ENCODE results near the gene HP1BP3.

Gene HP1BP3

DNA sequence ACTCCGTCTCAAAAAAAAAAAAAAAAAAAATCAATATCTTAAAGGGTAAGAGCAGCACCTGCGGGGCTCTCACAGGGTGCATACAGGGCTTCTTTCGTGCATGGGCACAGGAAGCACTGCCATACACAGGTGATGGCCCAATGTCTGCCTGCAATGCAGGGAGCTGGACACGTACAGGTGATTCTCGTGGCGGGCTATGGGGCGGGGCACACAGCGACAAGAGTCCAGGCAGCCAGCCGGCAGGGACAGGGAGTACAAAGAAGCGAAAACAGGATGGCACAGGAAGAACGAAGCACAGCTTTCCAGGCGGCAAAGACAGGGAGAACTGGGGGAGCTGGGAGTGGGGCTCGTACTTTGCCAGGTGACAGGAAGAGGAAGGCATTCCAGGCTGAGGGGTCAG is 70.9 kb downstream of the HP1BP3 start:
- ChIA-PET POLR2A (ENCODE audit: low non-redundant PET) (interaction anchor here (0.7 kb wide), 1 partner anchor 18 kb away, joined by 10 read pairs; no protein-coding TSS in a partner anchor), CTCF (no interaction called here)
- no peak for DNase-seq (ENCODE audit: low spot score)
- TF ChIP-seq, protein P1, sequence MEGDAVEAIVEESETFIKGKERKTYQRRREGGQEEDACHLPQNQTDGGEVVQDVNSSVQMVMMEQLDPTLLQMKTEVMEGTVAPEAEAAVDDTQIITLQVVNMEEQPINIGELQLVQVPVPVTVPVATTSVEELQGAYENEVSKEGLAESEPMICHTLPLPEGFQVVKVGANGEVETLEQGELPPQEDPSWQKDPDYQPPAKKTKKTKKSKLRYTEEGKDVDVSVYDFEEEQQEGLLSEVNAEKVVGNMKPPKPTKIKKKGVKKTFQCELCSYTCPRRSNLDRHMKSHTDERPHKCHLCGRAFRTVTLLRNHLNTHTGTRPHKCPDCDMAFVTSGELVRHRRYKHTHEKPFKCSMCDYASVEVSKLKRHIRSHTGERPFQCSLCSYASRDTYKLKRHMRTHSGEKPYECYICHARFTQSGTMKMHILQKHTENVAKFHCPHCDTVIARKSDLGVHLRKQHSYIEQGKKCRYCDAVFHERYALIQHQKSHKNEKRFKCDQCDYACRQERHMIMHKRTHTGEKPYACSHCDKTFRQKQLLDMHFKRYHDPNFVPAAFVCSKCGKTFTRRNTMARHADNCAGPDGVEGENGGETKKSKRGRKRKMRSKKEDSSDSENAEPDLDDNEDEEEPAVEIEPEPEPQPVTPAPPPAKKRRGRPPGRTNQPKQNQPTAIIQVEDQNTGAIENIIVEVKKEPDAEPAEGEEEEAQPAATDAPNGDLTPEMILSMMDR (conservative IDR thresholded peaks at IDR 0.05; ENCODE audit: low read depth) = no peak
- no peak overlapping the region for H3K27ac ChIP-seq

- TF ChIP-seq, protein P1 (conservative IDR thresholded peaks at IDR 0.05; ENCODE audit: low read depth) = no peak
- CTCF ChIA-PET = interaction anchor here (1.0 kb wide), 1 partner anchor 9 kb away, joined by 3 read pairs; no protein-coding TSS in a partner anchor
- DNase-seq (ENCODE audit: low spot score) = no peak
- no peak overlapping the region for H3K27ac ChIP-seq
- POLR2A ChIA-PET (ENCODE audit: low non-redundant PET) = interaction anchor here (0.7 kb wide), 1 partner anchor 18 kb away, joined by 10 read pairs; no protein-coding TSS in a partner anchor
Observed at GRCh38 chr1:20715406-20715805, 71.7 kb downstream of the HP1BP3 start.

- ChIA-PET CTCF (no interaction called here), POLR2A (ENCODE audit: low non-redundant PET) (no interaction called here)
Observed at GRCh38 chr1:20713440-20713839, 73.7 kb downstream of the HP1BP3 start.

GRCh38 chr1:20712215-20712577 is 74.9 kb downstream of the HP1BP3 start:
- TF ChIP-seq, protein P1 (conservative IDR thresholded peaks at IDR 0.05; ENCODE audit: low read depth) = no peak
- ChIA-PET POLR2A (ENCODE audit: low non-redundant PET) (no interaction called here), CTCF (no interaction called here)
- H3K27ac ChIP-seq = no peak overlapping the region
- DNase-seq (ENCODE audit: low spot score) = no peak

More at GRCh38 chr1:20713440-20713839, 73.7 kb downstream of the HP1BP3 start:
- no peak overlapping the region for H3K27ac ChIP-seq
- TF ChIP-seq, protein P1 (conservative IDR thresholded peaks at IDR 0.05; ENCODE audit: low read depth) = no peak
- no peak for DNase-seq (ENCODE audit: low spot score)

- ChIA-PET POLR2A (ENCODE audit: low non-redundant PET) (no interaction called here), CTCF (no interaction called here)
- TF ChIP-seq, protein P1 (conservative IDR thresholded peaks at IDR 0.05; ENCODE audit: low read depth) = no peak
- no peak overlapping the region for H3K27ac ChIP-seq
- no peak for DNase-seq (ENCODE audit: low spot score)
Observed at GRCh38 chr1:20711285-20712214, 75.6 kb downstream of the HP1BP3 start.

DNA sequence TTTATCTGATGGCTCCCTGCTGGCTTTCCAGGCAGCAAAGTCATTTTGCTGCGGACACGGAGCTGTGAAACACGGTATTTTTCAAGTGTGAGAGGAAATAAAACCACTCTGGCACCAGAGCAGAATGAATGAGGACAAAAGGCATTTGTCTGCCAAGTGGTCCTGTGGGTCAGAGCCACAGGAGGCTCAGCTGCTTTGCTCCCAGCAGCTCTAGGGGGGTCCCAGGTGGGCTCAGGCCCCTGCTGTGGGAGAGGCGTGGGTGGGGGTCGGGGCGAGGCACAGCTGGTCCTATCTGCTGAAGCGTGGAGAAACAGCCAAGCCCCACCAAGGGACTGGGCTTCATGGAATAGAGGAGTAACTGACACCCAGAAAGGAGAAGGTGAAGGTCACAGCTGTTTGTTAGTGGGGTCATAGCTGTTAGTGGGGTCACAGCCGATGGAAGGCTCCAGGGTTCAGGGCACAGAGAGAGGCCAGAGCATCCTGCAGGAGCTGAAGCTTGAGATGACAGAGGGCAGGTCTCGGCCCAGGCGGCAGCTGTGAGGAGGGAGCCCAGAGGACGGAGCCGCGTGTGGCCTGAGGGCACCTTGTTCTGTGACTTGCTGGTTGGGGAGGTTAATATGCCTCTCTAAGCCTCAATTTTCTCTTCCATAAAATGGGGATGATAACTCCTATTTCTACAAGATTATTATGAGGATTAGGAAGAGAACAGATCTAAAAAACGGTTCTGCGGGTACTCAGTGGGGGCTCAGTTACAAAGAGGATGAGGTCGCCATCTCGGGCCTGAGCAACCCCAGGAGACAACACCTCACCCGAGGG is 76.4 kb downstream of the HP1BP3 start:
- ChIA-PET POLR2A (ENCODE audit: low non-redundant PET) (no interaction called here), CTCF (no interaction called here)
- no peak for DNase-seq (ENCODE audit: low spot score)
- H3K27ac ChIP-seq = no peak overlapping the region
- TF ChIP-seq, protein P1 (conservative IDR thresholded peaks at IDR 0.05; ENCODE audit: low read depth) = no peak

All from RWPE1 (cell line).